HS-27A (cell line): ENCODE measurements around the gene AP5Z1.

Experiments
- DNase-seq: peaks from one replicate; pipeline ENCODE4 v3.0.0-alpha.2; 2012; ENCODE audit warnings: low read depth, missing footprints

The AP5Z1 gene

DNA sequence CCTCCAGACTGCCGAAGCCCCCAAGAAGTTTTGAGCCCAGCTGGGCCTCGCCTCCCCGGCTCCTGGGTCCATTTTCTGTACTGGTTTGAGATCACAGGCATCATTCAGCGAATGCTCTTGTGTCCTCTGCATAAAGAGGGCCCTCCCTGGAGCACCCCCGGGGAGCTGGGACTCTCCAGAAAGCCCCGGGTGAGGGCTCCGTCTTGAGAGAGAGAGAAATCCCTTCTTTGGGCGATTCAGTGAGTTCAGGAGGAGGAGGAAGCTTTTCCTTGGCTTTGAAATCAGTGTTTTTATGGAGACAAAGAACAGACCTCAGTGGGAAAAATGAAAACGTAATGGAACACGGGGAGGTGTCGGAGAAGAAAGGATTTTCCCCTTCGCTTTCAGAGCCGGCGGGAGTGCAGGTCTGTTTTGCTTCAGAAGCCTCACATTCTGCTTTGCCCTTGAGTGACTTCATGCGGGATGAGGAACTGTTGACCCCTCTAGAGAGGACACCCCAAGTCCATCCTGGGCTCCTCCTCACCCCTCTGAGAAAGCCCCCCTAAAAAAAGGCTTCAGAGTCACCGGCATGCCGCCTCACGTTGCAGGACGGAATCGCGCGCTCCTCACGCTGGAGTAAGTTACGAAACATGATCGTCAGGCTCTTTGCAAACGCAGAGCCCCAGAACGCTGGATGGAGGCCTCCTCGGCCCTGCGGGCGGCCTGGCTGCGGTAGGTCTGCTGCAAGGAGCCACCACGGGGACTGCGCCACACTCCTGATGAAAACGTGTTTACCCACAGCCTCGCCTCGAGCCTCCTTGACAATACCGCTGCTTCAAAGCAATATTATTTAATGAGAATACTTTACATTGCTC, 8.5 kb upstream of the AP5Z1 start:
- DNase-seq, result no peak

GRCh38 chr7:4768597-4769569, 6.5 kb upstream of the AP5Z1 start:
- DNase-seq, result no peak

DNA sequence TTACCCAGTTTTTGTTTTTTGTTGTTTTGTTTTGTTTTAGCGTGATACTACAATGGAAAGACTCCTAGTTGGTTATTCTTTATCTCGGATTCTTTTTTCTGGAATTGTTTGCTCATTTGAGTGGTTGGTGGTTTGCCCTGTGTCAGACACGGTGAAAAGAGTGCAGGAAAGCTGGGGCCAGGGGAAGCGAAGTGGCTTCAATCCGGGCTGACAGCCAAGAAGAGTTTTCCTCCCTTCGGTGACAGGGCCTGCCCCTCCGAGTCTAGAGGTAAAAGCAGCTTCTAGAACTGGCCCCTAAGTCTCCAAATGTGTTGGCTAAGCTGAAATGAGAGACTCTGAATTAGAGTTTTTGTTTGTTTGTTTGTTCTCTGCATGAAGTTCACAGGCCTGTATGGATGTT, 5.7 kb upstream of the AP5Z1 start:
- no peak for DNase-seq

- no peak for DNase-seq
Observed at GRCh38 chr7:4770886-4771285, 4.5 kb upstream of the AP5Z1 start.

GRCh38 chr7:4771737-4772136, 3.7 kb upstream of the AP5Z1 start:
- DNase-seq, result no peak

GRCh38 chr7:4772306-4772705, 3.1 kb upstream of the AP5Z1 start:
- no peak for DNase-seq

- DNase-seq, result no peak
Observed at GRCh38 chr7:4774007-4774406, 1.4 kb upstream of the AP5Z1 start.

GRCh38 chr7:4774658-4775249, 669 bp upstream of the AP5Z1 start:
- DNase-seq, result no peak

- DNase-seq, result no peak
Observed at GRCh38 chr7:4775848-4776623, 613 bp downstream of the AP5Z1 start.

- DNase-seq, result no peak
Observed at GRCh38 chr7:4779118-4779517, 3.7 kb downstream of the AP5Z1 start.

- DNase-seq, result no peak
Observed at GRCh38 chr7:4781366-4782069, 6.1 kb downstream of the AP5Z1 start.

DNA sequence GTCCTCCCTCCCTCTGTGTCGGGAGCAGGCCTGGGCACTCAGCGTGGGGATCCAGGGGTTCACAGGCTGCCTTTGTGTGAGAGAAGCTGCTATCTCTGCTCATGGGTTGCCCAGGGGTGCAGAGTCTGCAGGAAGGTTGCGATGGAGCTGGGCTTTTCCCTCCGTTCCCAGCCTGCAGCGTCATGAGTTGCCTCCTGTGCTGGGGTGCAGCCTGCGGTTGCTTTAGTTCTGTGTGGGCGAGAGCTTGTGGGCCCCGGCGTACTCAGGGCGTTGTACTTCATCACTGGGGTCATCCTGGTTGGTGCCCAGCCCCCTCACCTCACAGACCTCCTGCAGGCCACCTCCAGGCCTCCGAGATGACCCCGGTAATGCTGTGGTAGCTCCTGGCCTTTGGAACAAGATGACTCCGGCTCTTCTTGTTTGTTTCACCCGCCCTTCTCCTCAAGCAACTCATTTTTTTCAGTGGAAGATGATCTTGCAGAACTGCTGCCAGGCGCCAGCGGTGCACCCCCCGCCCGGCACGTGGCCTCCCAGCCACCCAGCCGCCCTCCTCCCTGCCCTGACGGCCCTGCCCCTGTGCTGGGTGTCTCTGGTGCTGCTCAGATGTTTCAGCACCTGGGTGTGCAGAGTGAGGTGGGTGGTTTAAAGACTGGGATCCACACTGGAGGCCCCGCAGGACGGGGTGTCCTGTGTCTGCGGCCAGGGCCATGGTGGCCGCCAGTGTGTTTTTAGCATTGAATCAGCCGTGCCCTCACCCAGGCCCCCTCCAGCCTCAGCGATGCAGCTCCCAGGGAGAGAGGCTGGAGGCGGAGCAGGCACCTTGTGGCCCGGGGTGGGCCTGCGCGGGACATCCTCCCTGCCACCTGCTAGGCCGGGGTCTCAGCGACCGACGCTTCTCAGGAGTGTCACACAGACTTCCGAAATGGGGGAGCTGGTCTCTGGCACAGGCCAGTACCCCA, 7.2 kb downstream of the AP5Z1 start:
- no peak for DNase-seq

DNA sequence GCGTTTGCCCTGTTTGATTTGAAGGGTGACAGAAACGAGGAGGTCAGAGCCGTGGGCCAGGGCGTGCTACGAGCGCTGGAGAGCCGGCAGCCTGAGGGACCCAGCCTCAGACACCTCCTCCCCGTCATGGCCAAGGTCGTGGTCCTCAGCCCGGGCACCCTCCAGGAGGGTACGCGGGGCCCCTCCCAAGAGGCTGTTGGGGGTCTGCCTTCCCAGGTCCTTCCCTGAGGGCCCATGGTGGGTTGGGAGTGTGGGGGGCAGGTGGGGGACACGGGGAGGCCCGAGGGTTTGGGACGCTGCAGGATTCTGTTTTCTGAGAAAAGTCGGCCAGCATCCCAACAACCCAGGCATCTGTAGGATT, 7.8 kb downstream of the AP5Z1 start:
- DNase-seq, result no peak

GRCh38 chr7:4783762-4784351, 8.4 kb downstream of the AP5Z1 start:
- DNase-seq, result no peak

DNA sequence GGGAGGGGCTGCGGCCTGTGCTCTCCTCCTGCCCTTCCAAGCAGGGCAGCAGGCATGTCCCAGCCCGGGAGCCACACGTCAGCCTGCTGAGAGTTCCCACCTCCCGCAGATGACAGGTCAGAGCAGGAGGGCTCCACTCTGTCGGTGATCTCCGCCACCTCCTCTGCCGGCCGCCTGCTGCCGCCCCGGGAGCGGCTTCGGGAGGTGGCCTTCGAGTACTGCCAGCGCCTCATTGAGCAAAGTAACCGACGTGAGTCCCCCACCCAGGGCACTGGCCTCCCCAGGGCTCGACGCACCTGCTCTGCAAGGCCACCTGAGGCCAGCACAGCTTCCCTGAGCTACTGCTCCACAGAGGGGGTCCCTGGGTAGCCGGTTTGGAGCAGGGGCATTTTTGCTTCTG, 9.4 kb downstream of the AP5Z1 start:
- no peak for DNase-seq

DNA sequence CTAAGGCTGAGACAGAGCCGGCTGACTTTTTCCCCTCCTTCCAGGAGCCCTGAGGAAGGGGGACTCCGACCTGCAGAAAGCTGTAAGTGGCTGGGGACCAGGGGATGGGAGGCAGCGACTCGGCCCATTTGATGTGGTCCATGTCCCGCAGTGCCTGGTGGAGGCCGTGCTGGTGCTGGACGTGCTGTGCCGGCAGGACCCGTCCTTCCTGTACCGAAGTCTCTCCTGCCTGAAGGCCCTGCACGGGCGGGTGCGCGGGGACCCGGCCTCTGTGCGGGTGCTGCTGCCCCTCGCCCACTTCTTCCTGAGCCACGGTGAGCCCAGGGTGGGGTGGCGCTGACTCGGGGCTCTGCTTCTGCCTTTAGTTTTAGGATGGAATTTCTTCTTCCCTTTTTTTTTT, 9.9 kb downstream of the AP5Z1 start:
- DNase-seq, result no peak

- DNase-seq, result no peak
Observed at GRCh38 chr7:4786015-4786414, 10.6 kb downstream of the AP5Z1 start.

- no peak for DNase-seq
Observed at GRCh38 chr7:4787541-4787940, 12.1 kb downstream of the AP5Z1 start.

GRCh38 chr7:4787947-4788626, 12.7 kb downstream of the AP5Z1 start:
- DNase-seq, result no peak
